ENCODE measurements around the gene FIP1L1. TPM values are rescaled to one million over a fixed set of nuclear protein-coding genes. Genes with fewer than 3 reads are reported as not detected.
A peak's percentile ranks its signal among the peaks of the same experiment; 100 is the strongest.

Gene FIP1L1
- polyA plus RNA-seq, 1 of the 3 experiments (the other 2 are of a cell fraction) = 20.3 TPM

DNA sequence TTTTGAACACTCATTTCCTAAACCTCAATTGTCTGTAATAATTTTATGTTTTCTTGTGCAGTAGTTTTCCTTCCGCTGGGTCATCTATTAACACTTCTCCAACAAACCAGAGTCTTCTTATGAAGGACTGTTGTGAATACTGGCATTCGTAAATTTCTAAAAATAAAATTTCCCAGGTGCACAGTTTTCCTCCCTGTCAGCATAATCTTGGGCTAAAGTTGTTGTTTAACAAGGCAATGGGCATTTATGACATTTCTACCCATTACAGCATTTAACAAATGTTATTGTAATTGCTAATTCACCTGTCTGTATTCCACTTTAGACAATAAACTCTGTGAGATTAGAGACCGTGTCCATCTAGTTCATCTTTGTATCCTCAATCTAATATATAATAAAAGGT is 12.8 kb upstream of the FIP1L1 start:
- no peaks in the 10 kb centered on the region for H4K20me1 ChIP-seq (ENCODE audit: insufficient read depth)
- H3K27ac ChIP-seq (ENCODE audit: low read depth in 2 of 2, low read length in 1 of 2) = no peak overlapping the region; a peak in 1 of 4 replicates
- H3K79me2 ChIP-seq (ENCODE audit: insufficient read depth) = peaks cover 58% of the 10 kb centered on the region
- TF ChIP-seq EZH2phosphoT487 (IDR thresholded peaks at IDR 0.05; ENCODE audit: borderline replicate concordance, low read depth) = no peak
- no peak for TF ChIP-seq TEAD4 (IDR thresholded peaks at IDR 0.05; ENCODE audit: borderline replicate concordance, insufficient read depth)
- TF ChIP-seq MEF2A (IDR thresholded peaks at IDR 0.05; ENCODE audit: borderline replicate concordance, low read depth) = no peak
- no peak for TF ChIP-seq RFX5 (IDR thresholded peaks at IDR 0.05; ENCODE audit: low read length)
- no peak for TF ChIP-seq SIN3A (IDR thresholded peaks at IDR 0.05; ENCODE audit: borderline replicate concordance, low read depth, low read length)
- no peak for TF ChIP-seq SMC3 (IDR thresholded peaks at IDR 0.05; ENCODE audit: low read depth, low read length)
- TF ChIP-seq PBX3 (IDR thresholded peaks at IDR 0.05) = no peak
- TF ChIP-seq YY1 (IDR thresholded peaks at IDR 0.05; ENCODE audit: low read depth) = no peak
- TF ChIP-seq MXI1 (IDR thresholded peaks at IDR 0.05; ENCODE audit: low read depth, low read length) = no peak
- TF ChIP-seq JUND (IDR thresholded peaks at IDR 0.05) = no peak
- TF ChIP-seq CHD2 (IDR thresholded peaks at IDR 0.05; ENCODE audit: low read length, partially characterized antibody) = no peak
- TF ChIP-seq EP300 (IDR thresholded peaks at IDR 0.05; ENCODE audit: borderline replicate concordance in 1 of 2, low read depth in 1 of 2, low read length in 1 of 2) = no peak
- no peaks in the 10 kb centered on the region for H3K9me2 ChIP-seq
- WGBS (ENCODE audit: low lambda C conversion rate) = 21% methylated on average over 3 of the region's 3 CpGs
- H2AFZ ChIP-seq (ENCODE audit: low read depth) = peak overlapping the region; percentile 99; the same call in 1 of the 2 replicates
- POLR2A ChIA-PET = no interaction called here
- peak overlapping the region; percentile 91 for H3K4me2 ChIP-seq
- H3K27me3 ChIP-seq (ENCODE audit: insufficient read depth) = no peaks in the 10 kb centered on the region
- H3K9ac ChIP-seq = peak overlapping the region; percentile 63; the same call in 1 of the 2 replicates
- H3F3A ChIP-seq (replicated peaks; ENCODE audit: insufficient read depth) = no peaks in the 10 kb centered on the region
- H3K36me3 ChIP-seq (replicated peaks in 1 of 2; ENCODE audit: control insufficient read depth in 1 of 2, insufficient read depth in 2 of 2, low read length in 1 of 2) = peaks cover 0 to 15% of the 10 kb centered on the region in 2 experiments
- peak overlapping the region; percentile 89 to 98 for H3K4me3 ChIP-seq (ENCODE audit: low read depth in 2 of 2, low read length in 1 of 2)
- H3K9me3 ChIP-seq = no peaks in the 10 kb centered on the region
- no peak for DNase-seq
- peaks cover 0 to 11% of the 10 kb centered on the region in 2 experiments; a peak in 2 of 4 replicates for H3K4me1 ChIP-seq (ENCODE audit: control insufficient read depth in 1 of 2, insufficient read depth in 2 of 2, low read depth in 1 of 2, low read length in 1 of 2)
- CTCF ChIA-PET = no interaction called here

DNA sequence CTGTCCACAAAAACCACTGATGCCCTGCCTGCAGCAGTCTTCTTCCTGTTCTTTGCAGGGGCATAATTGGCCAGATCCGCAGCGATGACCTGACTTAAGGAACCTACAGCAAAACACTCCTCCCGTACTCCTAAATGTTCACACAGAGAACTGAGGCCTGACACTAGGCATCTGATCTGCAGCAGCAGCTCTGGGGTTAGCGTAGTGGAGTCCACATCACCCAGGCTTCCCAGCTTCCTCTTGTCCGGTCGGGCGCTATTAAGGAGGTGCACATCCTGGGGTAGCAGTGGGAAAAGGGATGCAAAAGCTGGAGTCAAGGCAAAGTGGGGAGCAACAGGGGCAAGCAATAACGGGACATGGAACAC is 12.3 kb upstream of the FIP1L1 start:
- no peaks in the 10 kb centered on the region for H3K9me3 ChIP-seq
- H3K4me1 ChIP-seq (ENCODE audit: control insufficient read depth in 1 of 2, insufficient read depth in 2 of 2, low read depth in 1 of 2, low read length in 1 of 2) = peaks cover 0 to 11% of the 10 kb centered on the region in 2 experiments; a peak in 2 of 4 replicates
- peaks cover 0 to 13% of the 10 kb centered on the region in 2 experiments for H3K36me3 ChIP-seq (replicated peaks in 1 of 2; ENCODE audit: control insufficient read depth in 1 of 2, insufficient read depth in 2 of 2, low read length in 1 of 2)
- 0% methylated on average over 5 of the region's 8 CpGs for WGBS (ENCODE audit: low lambda C conversion rate)
- H3K27me3 ChIP-seq (ENCODE audit: insufficient read depth) = no peaks in the 10 kb centered on the region
- peak overlapping the region; percentile 43 to 50; a peak in 3 of 4 replicates for H3K27ac ChIP-seq (ENCODE audit: low read depth in 2 of 2, low read length in 1 of 2)
- peak overlapping the region; percentile 99 for H2AFZ ChIP-seq (ENCODE audit: low read depth)
- POLR2A ChIA-PET = interaction anchor here (1.4 kb wide), 1 partner anchor 12 kb away, joined by 7 read pairs; the partner anchor contains the start of gene FIP1L1
- peak overlapping the region; percentile 91 for H3K4me2 ChIP-seq
- H3F3A ChIP-seq (replicated peaks; ENCODE audit: insufficient read depth) = no peaks in the 10 kb centered on the region
- DNase-seq = peak; percentile 50
- no peaks in the 10 kb centered on the region for H3K9me2 ChIP-seq
- peak; percentile 30; the same call in 1 of the 2 replicates for TF ChIP-seq GABPA (IDR thresholded peaks at IDR 0.05; ENCODE audit: low read depth)
- TF ChIP-seq EZH2phosphoT487 (IDR thresholded peaks at IDR 0.05; ENCODE audit: borderline replicate concordance, low read depth) = no peak
- CTCF ChIA-PET = interaction anchor here (2.1 kb wide), 1 partner anchor 869 kb away, joined by 6 read pairs; no protein-coding TSS in a partner anchor
- no peaks in the 10 kb centered on the region for H4K20me1 ChIP-seq (ENCODE audit: insufficient read depth)
- H3K79me2 ChIP-seq (ENCODE audit: insufficient read depth) = peaks cover 53% of the 10 kb centered on the region
- peak overlapping the region; percentile 63 for H3K9ac ChIP-seq
- H3K4me3 ChIP-seq (ENCODE audit: low read depth in 2 of 2, low read length in 1 of 2) = peak overlapping the region; percentile 89 to 98
